Measurements from ENCODE around the gene MED27.

- TF ChIP-seq MXI1 (IDR thresholded peaks at IDR 0.05; ENCODE audit: borderline replicate concordance, low read depth, low read length) (no peak), CTCF (conservative IDR thresholded peaks at IDR 0.05; ENCODE audit: low read depth, low read length) (no peak), RAD21 (IDR thresholded peaks at IDR 0.05; ENCODE audit: low read length) (no peak), POLR2A (IDR thresholded peaks at IDR 0.05; ENCODE audit: low read depth, low read length) (no peak), BHLHE40 (IDR thresholded peaks at IDR 0.05; ENCODE audit: low read depth, low read length) (no peak), RCOR1 (IDR thresholded peaks at IDR 0.05; ENCODE audit: insufficient replicate concordance, low read length) (no peak), CEBPB (IDR thresholded peaks at IDR 0.05; ENCODE audit: low read depth, low read length) (no peak), SMC3 (IDR thresholded peaks at IDR 0.05; ENCODE audit: low read depth, low read length) (no peak), FOS (IDR thresholded peaks at IDR 0.05; ENCODE audit: low read depth, low read length) (no peak), MAFK (IDR thresholded peaks at IDR 0.05; ENCODE audit: low read depth, low read length) (no peak)
- TF ChIP-seq, protein P1, sequence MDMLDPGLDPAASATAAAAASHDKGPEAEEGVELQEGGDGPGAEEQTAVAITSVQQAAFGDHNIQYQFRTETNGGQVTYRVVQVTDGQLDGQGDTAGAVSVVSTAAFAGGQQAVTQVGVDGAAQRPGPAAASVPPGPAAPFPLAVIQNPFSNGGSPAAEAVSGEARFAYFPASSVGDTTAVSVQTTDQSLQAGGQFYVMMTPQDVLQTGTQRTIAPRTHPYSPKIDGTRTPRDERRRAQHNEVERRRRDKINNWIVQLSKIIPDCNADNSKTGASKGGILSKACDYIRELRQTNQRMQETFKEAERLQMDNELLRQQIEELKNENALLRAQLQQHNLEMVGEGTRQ (IDR thresholded peaks at IDR 0.05; ENCODE audit: low read depth, low read length), result no peak
- TF ChIP-seq, protein P2, sequence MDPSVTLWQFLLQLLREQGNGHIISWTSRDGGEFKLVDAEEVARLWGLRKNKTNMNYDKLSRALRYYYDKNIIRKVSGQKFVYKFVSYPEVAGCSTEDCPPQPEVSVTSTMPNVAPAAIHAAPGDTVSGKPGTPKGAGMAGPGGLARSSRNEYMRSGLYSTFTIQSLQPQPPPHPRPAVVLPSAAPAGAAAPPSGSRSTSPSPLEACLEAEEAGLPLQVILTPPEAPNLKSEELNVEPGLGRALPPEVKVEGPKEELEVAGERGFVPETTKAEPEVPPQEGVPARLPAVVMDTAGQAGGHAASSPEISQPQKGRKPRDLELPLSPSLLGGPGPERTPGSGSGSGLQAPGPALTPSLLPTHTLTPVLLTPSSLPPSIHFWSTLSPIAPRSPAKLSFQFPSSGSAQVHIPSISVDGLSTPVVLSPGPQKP (IDR thresholded peaks at IDR 0.05; ENCODE audit: borderline replicate concordance, low read depth, low read length), result no peak
Measured at GRCh38 chr9:131872702-131873101, 207.0 kb downstream of the MED27 start.
